Liver (tissue), 3 donors: ENCODE data around the gene S100A16.

Experiments
- ATF3 ChIP-seq: IDR thresholded peaks from 2 replicates; pipeline ENCODE4 v1.6.1; 2016; ENCODE audit warnings: antibody characterized with exemption
- CTCF ChIP-seq: fragments of 150-350 bp; IDR thresholded peaks from 2 replicates; pipeline ENCODE4 v1.5.1; 2017; ENCODE audit warnings: improper control_type of control experiment, low read depth, low read length; ENCODE audit not compliant: missing input control
- FOXA1 ChIP-seq: IDR thresholded peaks from 2 replicates; pipeline ENCODE4 v1.6.1; 2016; ENCODE audit warnings: antibody characterized with exemption
- GABPA ChIP-seq, 2 donors: IDR thresholded peaks in 1 of 2; conservative IDR thresholded peaks in 1 of 2; 2 replicates each; pipeline ENCODE4 v1.6.1; 2016; ENCODE audit warnings: antibody characterized with exemption in 2 of 2, mild to moderate bottlenecking in 1 of 2, moderate library complexity in 1 of 2
- HNF4A ChIP-seq, 2 donors: conservative IDR thresholded peaks; 2 replicates each; pipeline ENCODE4 v1.6.1; 2016; ENCODE audit warnings: antibody characterized with exemption in 2 of 2, mild to moderate bottlenecking in 2 of 2
- JUND ChIP-seq, 2 donors: IDR thresholded peaks; 2 replicates each; pipeline ENCODE4 v1.6.1; 2016; ENCODE audit warnings: antibody characterized with exemption in 2 of 2
- MAX ChIP-seq: IDR thresholded peaks from 2 replicates; pipeline ENCODE4 v1.6.1; 2016; ENCODE audit warnings: antibody characterized with exemption
- RAD21 ChIP-seq, 2 donors: IDR thresholded peaks; 2 replicates each; pipeline ENCODE4 v1.6.1; 2016; ENCODE audit warnings: antibody characterized with exemption in 2 of 2, mild to moderate bottlenecking in 2 of 2
- REST ChIP-seq: IDR thresholded peaks from 2 replicates; pipeline ENCODE4 v1.6.1; 2016; ENCODE audit warnings: antibody characterized with exemption, mild to moderate bottlenecking
- TAF1 ChIP-seq: conservative IDR thresholded peaks from 2 replicates; pipeline ENCODE4 v1.6.1; 2016; ENCODE audit warnings: antibody characterized with exemption, mild to moderate bottlenecking
- YY1 ChIP-seq: IDR thresholded peaks from 2 replicates; pipeline ENCODE4 v1.6.1; 2016; ENCODE audit warnings: antibody characterized with exemption, mild to moderate bottlenecking
- ZBTB33 ChIP-seq: IDR thresholded peaks from 2 replicates; pipeline ENCODE4 v1.6.1; 2016; ENCODE audit warnings: antibody characterized with exemption
- donor health status: healthy.
- donor health status: healthy.

- TF ChIP-seq CTCF (no peak), FOXA1 (no peak), RAD21 (IDR thresholded peaks at IDR 0.05) (no peak), JUND (IDR thresholded peaks at IDR 0.05) (no peak), REST (no peak), GABPA (IDR thresholded peaks at IDR 0.05 in 1 of 2, conservative IDR thresholded peaks at IDR 0.05 in 1 of 2) (no peak), YY1 (no peak), HNF4A (conservative IDR thresholded peaks at IDR 0.05) (no peak), ZBTB33 (no peak), MAX (no peak), TAF1 (no peak), ATF3 (no peak)
Observed at GRCh38 chr1:153646672-153647345, 33.9 kb upstream of the S100A16 start.
